ENCODE measurements around the gene USP4.

The USP4 gene

DNA sequence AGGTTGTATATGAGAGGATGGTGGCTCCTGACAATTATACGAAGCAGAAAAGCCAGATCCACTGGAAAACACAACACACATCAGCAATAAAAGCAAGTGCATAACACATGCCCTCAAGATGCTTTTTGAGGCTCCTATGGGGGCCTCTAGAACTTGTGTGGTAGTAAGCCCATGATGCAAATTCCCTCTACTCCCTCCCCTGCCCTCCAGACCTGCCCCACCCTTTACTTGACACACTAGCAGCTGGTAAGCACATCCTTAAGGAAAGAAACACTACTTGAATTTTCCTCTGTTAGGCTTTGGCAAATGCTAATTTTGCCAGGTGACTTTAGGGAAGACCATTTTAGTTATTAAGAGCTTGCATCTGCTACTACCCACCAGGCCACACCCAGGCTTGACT lies 29.2 kb downstream of the USP4 start:
- Histone ChIP-seq H4K91ac (ENCODE audit: low read depth, low read length, poor library complexity) (no peak overlapping the region), H3K4me2 (ENCODE audit: insufficient read depth, low read length, poor library complexity, severe bottlenecking) (no peak overlapping the region), H3K4me1 (ENCODE audit: control insufficient read depth in 2 of 2, insufficient read depth in 1 of 2, low read depth in 1 of 2, low read length in 2 of 2) (no peaks in the 10 kb centered on the region), H3K4me3 (ENCODE audit: low read length in 2 of 2) (no peak overlapping the region), H3K79me1 (ENCODE audit: low read depth, low read length) (no peaks in the 10 kb centered on the region), H3K27ac (replicated peaks; ENCODE audit: low read length) (no peak overlapping the region), H3K4ac (ENCODE audit: low read length) (no peak overlapping the region), H2BK15ac (ENCODE audit: low read length) (no peak overlapping the region), H3K18ac (ENCODE audit: low read length) (no peak overlapping the region), H2BK12ac (ENCODE audit: low read length) (no peak overlapping the region), H3K9ac (ENCODE audit: low read depth, low read length, poor library complexity) (no peak overlapping the region), H3K36me3 (replicated peaks in 1 of 2; ENCODE audit: control insufficient read depth in 2 of 2, insufficient read depth in 2 of 2, low read length in 2 of 2) (peaks cover 12 to 81% of the 10 kb centered on the region in 2 donors), H2BK120ac (ENCODE audit: low read depth, low read length) (no peak overlapping the region), H2AFZ (ENCODE audit: low read length) (no peak overlapping the region), H3K23ac (ENCODE audit: low read depth, low read length, poor library complexity) (no peak overlapping the region), H3K9me3 (replicated peaks in 1 of 2; ENCODE audit: control insufficient read depth in 2 of 2, insufficient read depth in 1 of 2, low read depth in 1 of 2, low read length in 2 of 2) (no peaks in the 10 kb centered on the region), H2AK5ac (ENCODE audit: low read depth, low read length) (no peak overlapping the region), H2BK5ac (ENCODE audit: low read length) (no peak overlapping the region), H3K27me3 (ENCODE audit: control insufficient read depth in 3 of 3, insufficient read depth in 3 of 3, low read depth in 1 of 3, low read length in 3 of 3) (no peaks in the 10 kb centered on the region), H4K8ac (ENCODE audit: low read depth, low read length) (no peak overlapping the region), H3K14ac (ENCODE audit: low read length) (no peak overlapping the region)
- no peak for DNase-seq (ENCODE audit: low spot score)
- no CpG with 5 or more reads among the region's 1 CpG for WGBS, 2 donors (ENCODE audit: extremely low coverage in 2 of 2, insufficient read length in 2 of 2, insufficient replicate concordance in 1 of 2)

DNA sequence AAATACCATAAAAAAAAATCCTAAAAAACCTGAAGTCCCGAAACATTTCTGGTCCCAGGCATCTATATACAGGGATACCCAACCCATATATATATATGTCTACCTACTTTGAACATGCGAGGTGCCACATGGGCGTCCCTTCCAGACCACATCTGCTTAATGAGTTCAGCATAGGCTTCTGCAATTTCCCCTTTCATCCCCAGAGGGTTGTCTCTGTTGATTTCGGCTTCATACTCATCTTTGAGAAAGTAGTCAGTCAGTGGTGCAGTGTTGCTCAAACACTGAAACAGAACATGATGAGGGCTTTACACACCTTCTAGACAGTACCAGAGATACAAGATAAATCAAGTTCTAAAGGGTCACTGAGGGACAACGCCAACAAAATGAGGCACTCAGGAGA lies 34.2 kb downstream of the USP4 start:
- no CpG with 5 or more reads among the region's 5 CpGs for WGBS, 2 donors (ENCODE audit: extremely low coverage in 2 of 2, insufficient read length in 2 of 2, insufficient replicate concordance in 1 of 2)
- Histone ChIP-seq H3K9me3 (replicated peaks in 1 of 2; ENCODE audit: control insufficient read depth in 2 of 2, insufficient read depth in 1 of 2, low read depth in 1 of 2, low read length in 2 of 2) (no peaks in the 10 kb centered on the region), H3K9ac (ENCODE audit: low read depth, low read length, poor library complexity) (no peak overlapping the region), H2BK120ac (ENCODE audit: low read depth, low read length) (no peak overlapping the region), H3K4me2 (ENCODE audit: insufficient read depth, low read length, poor library complexity, severe bottlenecking) (no peak overlapping the region), H3K4me1 (ENCODE audit: control insufficient read depth in 2 of 2, insufficient read depth in 1 of 2, low read depth in 1 of 2, low read length in 2 of 2) (no peaks in the 10 kb centered on the region), H2AFZ (ENCODE audit: low read length) (no peak overlapping the region), H3K4ac (ENCODE audit: low read length) (no peak overlapping the region), H3K36me3 (replicated peaks in 1 of 2; ENCODE audit: control insufficient read depth in 2 of 2, insufficient read depth in 2 of 2, low read length in 2 of 2) (peaks cover 25 to 87% of the 10 kb centered on the region in 2 donors), H3K18ac (ENCODE audit: low read length) (no peak overlapping the region), H2BK5ac (ENCODE audit: low read length) (no peak overlapping the region), H4K91ac (ENCODE audit: low read depth, low read length, poor library complexity) (no peak overlapping the region), H3K14ac (ENCODE audit: low read length) (no peak overlapping the region), H3K79me1 (ENCODE audit: low read depth, low read length) (no peaks in the 10 kb centered on the region), H3K27me3 (ENCODE audit: control insufficient read depth in 3 of 3, insufficient read depth in 3 of 3, low read depth in 1 of 3, low read length in 3 of 3) (no peaks in the 10 kb centered on the region), H2BK12ac (ENCODE audit: low read length) (no peak overlapping the region), H3K27ac (replicated peaks; ENCODE audit: low read length) (no peak overlapping the region), H3K23ac (ENCODE audit: low read depth, low read length, poor library complexity) (no peak overlapping the region), H3K4me3 (ENCODE audit: low read length in 2 of 2) (no peak overlapping the region), H2BK15ac (ENCODE audit: low read length) (no peak overlapping the region), H2AK5ac (ENCODE audit: low read depth, low read length) (no peak overlapping the region), H4K8ac (ENCODE audit: low read depth, low read length) (no peak overlapping the region)
- DNase-seq (ENCODE audit: low spot score): no peak

DNA sequence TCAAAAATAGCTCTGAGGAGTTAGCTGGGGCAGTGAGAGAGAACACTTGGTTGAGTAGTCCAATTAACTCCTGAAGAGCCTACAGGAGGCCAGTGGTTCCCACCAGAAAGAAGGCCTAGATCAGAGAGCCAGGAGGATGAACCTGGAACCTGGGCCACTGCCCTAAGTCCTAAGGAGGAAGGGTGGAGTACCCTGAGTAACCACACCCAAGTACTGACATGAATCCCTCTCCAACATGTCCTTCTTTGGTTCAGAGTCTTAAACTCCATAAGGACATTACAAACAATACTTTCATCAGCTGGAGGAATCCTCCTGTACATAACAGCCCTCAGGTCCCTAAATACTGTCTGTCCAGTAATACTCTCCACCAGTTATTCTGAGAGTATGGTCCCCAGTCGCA lies 37.2 kb downstream of the USP4 start:
- H3K4me2 ChIP-seq (ENCODE audit: insufficient read depth, low read length, poor library complexity, severe bottlenecking): no peak overlapping the region
- H3K9me3 ChIP-seq (replicated peaks in 1 of 2; ENCODE audit: control insufficient read depth in 2 of 2, insufficient read depth in 1 of 2, low read depth in 1 of 2, low read length in 2 of 2): no peaks in the 10 kb centered on the region
- no peak overlapping the region for H2BK15ac ChIP-seq (ENCODE audit: low read length)
- no peak overlapping the region for H2BK120ac ChIP-seq (ENCODE audit: low read depth, low read length)
- H3K4ac ChIP-seq (ENCODE audit: low read length): no peak overlapping the region
- no peak overlapping the region for H3K14ac ChIP-seq (ENCODE audit: low read length)
- DNase-seq (ENCODE audit: low spot score): no peak
- no CpG with 5 or more reads among the region's 1 CpG for WGBS, 2 donors (ENCODE audit: extremely low coverage in 2 of 2, insufficient read length in 2 of 2, insufficient replicate concordance in 1 of 2)
- no peak overlapping the region for H3K27ac ChIP-seq (replicated peaks; ENCODE audit: low read length)
- H2BK5ac ChIP-seq (ENCODE audit: low read length): no peak overlapping the region
- no peak overlapping the region for H2BK12ac ChIP-seq (ENCODE audit: low read length)
- no peak overlapping the region for H3K23ac ChIP-seq (ENCODE audit: low read depth, low read length, poor library complexity)
- no peak overlapping the region for H3K9ac ChIP-seq (ENCODE audit: low read depth, low read length, poor library complexity)
- no peak overlapping the region for H3K18ac ChIP-seq (ENCODE audit: low read length)
- no peaks in the 10 kb centered on the region for H3K79me1 ChIP-seq (ENCODE audit: low read depth, low read length)
- H3K27me3 ChIP-seq (ENCODE audit: control insufficient read depth in 3 of 3, insufficient read depth in 3 of 3, low read depth in 1 of 3, low read length in 3 of 3): no peaks in the 10 kb centered on the region
- no peak overlapping the region for H4K8ac ChIP-seq (ENCODE audit: low read depth, low read length)
- no peak overlapping the region for H2AK5ac ChIP-seq (ENCODE audit: low read depth, low read length)
- H3K4me3 ChIP-seq (ENCODE audit: low read length in 2 of 2): no peak overlapping the region
- peaks cover 41 to 89% of the 10 kb centered on the region in 2 donors for H3K36me3 ChIP-seq (replicated peaks in 1 of 2; ENCODE audit: control insufficient read depth in 2 of 2, insufficient read depth in 2 of 2, low read length in 2 of 2)
- H2AFZ ChIP-seq (ENCODE audit: low read length): no peak overlapping the region
- H4K91ac ChIP-seq (ENCODE audit: low read depth, low read length, poor library complexity): no peak overlapping the region
- no peaks in the 10 kb centered on the region for H3K4me1 ChIP-seq (ENCODE audit: control insufficient read depth in 2 of 2, insufficient read depth in 1 of 2, low read depth in 1 of 2, low read length in 2 of 2)

DNA sequence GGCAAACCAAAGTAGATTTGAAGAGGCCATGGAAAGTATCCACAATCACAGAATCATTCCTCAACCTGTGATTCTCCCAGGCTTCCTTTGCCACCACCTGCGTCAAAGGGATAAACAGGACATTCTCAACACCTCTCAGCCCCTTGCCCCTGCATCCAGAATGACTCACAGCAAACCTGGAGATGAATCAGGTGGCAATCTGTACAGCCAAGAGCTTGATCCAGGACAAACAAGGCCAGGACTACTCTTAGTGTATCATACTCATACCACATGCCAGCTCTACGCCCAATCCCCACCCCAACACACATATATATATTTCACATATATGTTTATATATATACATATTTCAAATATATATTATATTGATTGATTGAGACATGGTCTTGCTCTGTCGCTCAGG lies 39.3 kb downstream of the USP4 start:
- H3K9ac ChIP-seq (ENCODE audit: low read depth, low read length, poor library complexity): no peak overlapping the region
- H4K91ac ChIP-seq (ENCODE audit: low read depth, low read length, poor library complexity): no peak overlapping the region
- no peak overlapping the region for H2AK5ac ChIP-seq (ENCODE audit: low read depth, low read length)
- no peak overlapping the region for H2BK5ac ChIP-seq (ENCODE audit: low read length)
- DNase-seq (ENCODE audit: low spot score): no peak
- no peak overlapping the region for H4K8ac ChIP-seq (ENCODE audit: low read depth, low read length)
- no peak overlapping the region for H2BK15ac ChIP-seq (ENCODE audit: low read length)
- no peak overlapping the region for H3K4me2 ChIP-seq (ENCODE audit: insufficient read depth, low read length, poor library complexity, severe bottlenecking)
- no peaks in the 10 kb centered on the region for H3K79me1 ChIP-seq (ENCODE audit: low read depth, low read length)
- no peaks in the 10 kb centered on the region for H3K27me3 ChIP-seq (ENCODE audit: control insufficient read depth in 3 of 3, insufficient read depth in 3 of 3, low read depth in 1 of 3, low read length in 3 of 3)
- no peak overlapping the region for H2BK12ac ChIP-seq (ENCODE audit: low read length)
- no peak overlapping the region for H2BK120ac ChIP-seq (ENCODE audit: low read depth, low read length)
- H3K9me3 ChIP-seq (replicated peaks in 1 of 2; ENCODE audit: control insufficient read depth in 2 of 2, insufficient read depth in 1 of 2, low read depth in 1 of 2, low read length in 2 of 2): no peaks in the 10 kb centered on the region
- no peak overlapping the region for H3K4me3 ChIP-seq (ENCODE audit: low read length in 2 of 2)
- no peak overlapping the region for H3K18ac ChIP-seq (ENCODE audit: low read length)
- no peaks in the 10 kb centered on the region for H3K4me1 ChIP-seq (ENCODE audit: control insufficient read depth in 2 of 2, insufficient read depth in 1 of 2, low read depth in 1 of 2, low read length in 2 of 2)
- no peak overlapping the region for H2AFZ ChIP-seq (ENCODE audit: low read length)
- H3K36me3 ChIP-seq (replicated peaks in 1 of 2; ENCODE audit: control insufficient read depth in 2 of 2, insufficient read depth in 2 of 2, low read length in 2 of 2): peaks cover 41 to 88% of the 10 kb centered on the region in 2 donors
- WGBS, 2 donors (ENCODE audit: extremely low coverage in 2 of 2, insufficient read length in 2 of 2, insufficient replicate concordance in 1 of 2): 100% methylated on average over 1 of the region's 3 CpGs; no CpG with 5 or more reads in 1 of the 2 donors
- H3K4ac ChIP-seq (ENCODE audit: low read length): no peak overlapping the region
- no peak overlapping the region for H3K23ac ChIP-seq (ENCODE audit: low read depth, low read length, poor library complexity)
- H3K27ac ChIP-seq (replicated peaks; ENCODE audit: low read length): no peak overlapping the region
- H3K14ac ChIP-seq (ENCODE audit: low read length): no peak overlapping the region
